ENCODE data around the gene TAF4.
"Not testable (repeated sequence)": the region's sequence is repeated elsewhere in the genome, so short reads cannot be mapped to it uniquely, and the experiment has no call there.

TAF4 gene

DNA sequence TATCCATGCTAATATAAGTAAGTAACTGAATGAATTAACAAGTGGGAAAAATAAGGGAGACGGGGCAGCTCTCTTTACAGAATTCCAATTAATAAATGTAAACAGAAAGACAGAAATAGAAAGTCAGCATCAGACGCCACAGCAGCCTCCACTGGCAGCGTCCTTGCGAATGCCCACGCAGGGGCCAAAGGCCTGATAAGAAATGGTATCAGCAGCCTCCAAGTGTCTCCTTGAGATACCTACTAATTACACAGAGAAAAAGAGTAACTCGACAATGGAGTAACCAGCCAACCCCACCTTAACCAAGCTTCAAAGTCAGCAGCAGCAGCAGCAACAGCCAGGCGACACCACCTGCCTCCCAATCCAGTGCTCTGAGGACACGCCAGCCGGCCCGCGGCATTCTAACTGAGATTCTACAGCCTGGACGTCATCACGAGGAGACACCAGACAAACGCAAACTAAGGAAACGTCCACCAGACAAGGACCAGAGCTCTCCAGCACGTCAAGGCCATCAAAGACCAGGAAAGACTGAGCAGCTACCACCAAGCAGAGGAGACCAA lies 78.8 kb downstream of the TAF4 start:
- Histone ChIP-seq H3K27ac (ENCODE audit: low read length) (no peak overlapping the region), H3K9me3 (ENCODE audit: insufficient read depth, low read depth, low read length) (peaks cover 2% of the 10 kb centered on the region; the same call in 1 of the 2 replicates), H3K4me3 (ENCODE audit: low read length) (no peak overlapping the region), H3K9ac (ENCODE audit: low read depth, low read length) (no peak overlapping the region), H3K27me3 (ENCODE audit: insufficient read depth, low read length) (no peaks in the 10 kb centered on the region), H3K4me1 (ENCODE audit: insufficient read depth, low read length) (no peaks in the 10 kb centered on the region), H3K36me3 (ENCODE audit: insufficient read depth, low read depth, low read length) (peaks cover 49% of the 10 kb centered on the region)

DNA sequence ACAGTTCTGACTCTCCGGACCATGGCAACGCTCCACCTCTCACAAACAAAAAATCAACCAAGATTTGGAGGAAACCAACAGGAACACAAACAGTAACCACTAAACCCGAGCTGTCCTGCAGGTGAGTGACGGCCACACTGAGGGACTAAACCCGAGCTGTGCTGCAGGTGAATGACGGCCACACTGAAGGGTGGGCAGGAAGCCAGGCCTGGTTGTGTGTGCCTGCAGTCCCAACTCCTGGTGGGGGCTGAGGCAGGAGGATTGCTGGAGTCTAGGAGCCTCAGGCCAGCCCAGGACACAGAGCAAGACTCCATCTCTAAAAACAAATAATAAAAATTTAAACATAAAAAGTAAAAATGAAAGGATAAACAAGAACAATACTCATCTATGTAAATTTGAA lies 80.6 kb downstream of the TAF4 start:
- Histone ChIP-seq H3K4me1 (ENCODE audit: insufficient read depth, low read length) (no peaks in the 10 kb centered on the region), H3K9me3 (ENCODE audit: insufficient read depth, low read depth, low read length) (no peaks in the 10 kb centered on the region), H3K27me3 (ENCODE audit: insufficient read depth, low read length) (no peaks in the 10 kb centered on the region), H3K36me3 (ENCODE audit: insufficient read depth, low read depth, low read length) (peaks cover 41% of the 10 kb centered on the region), H3K9ac (ENCODE audit: low read depth, low read length) (no peak overlapping the region), H3K27ac (ENCODE audit: low read length) (no peak overlapping the region), H3K4me3 (ENCODE audit: low read length) (no peak overlapping the region)

DNA sequence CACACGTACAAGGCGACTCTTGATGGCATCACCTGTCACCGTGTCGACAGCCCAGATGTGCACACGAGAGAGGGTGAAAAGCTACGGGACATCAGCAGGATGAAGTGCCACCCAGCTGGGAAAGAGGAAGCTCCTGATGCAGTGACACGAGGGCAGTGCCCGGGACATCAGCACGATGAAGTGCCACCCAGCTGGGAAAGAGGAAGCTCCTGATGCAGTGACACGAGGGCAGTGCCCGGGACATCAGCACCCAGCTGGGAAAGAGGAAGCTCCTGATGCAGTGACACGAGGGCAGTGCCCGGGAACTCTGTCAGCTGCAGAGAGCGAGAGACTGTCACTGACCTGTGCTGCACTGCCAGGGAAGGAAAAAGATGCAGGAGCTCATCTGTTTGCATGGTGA lies 81.2 kb downstream of the TAF4 start:
- peaks cover 36% of the 10 kb centered on the region; the same call in 1 of the 2 replicates for H3K36me3 ChIP-seq (ENCODE audit: insufficient read depth, low read depth, low read length)
- not testable (repeated sequence) for H3K4me3 ChIP-seq (ENCODE audit: low read length); H3K9me3 ChIP-seq (ENCODE audit: insufficient read depth, low read depth, low read length); H3K4me1 ChIP-seq (ENCODE audit: insufficient read depth, low read length); H3K27me3 ChIP-seq (ENCODE audit: insufficient read depth, low read length); H3K9ac ChIP-seq (ENCODE audit: low read depth, low read length); H3K27ac ChIP-seq (ENCODE audit: low read length)

DNA sequence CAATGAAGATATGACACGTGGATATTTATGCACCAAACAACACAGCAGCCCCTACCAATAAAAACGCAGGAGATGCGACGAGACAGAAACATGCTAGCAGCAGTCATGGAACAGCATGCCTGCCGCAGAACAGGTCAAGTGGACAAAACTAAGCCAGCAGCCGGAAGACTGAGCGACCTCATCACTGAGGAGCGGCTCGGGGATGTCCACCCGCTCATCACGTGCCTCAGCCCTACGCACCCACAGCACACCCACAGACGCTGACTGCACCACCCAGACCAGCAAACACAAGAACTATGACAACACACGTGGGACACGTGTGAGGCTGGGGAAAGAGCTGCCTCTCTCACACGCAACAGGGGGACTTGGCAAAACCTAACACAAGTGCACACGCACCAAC lies 81.7 kb downstream of the TAF4 start:
- Histone ChIP-seq H3K9ac (ENCODE audit: low read depth, low read length) (no peak overlapping the region), H3K4me3 (ENCODE audit: low read length) (no peak overlapping the region), H3K36me3 (ENCODE audit: insufficient read depth, low read depth, low read length) (peaks cover 36% of the 10 kb centered on the region; the same call in 1 of the 2 replicates), H3K9me3 (ENCODE audit: insufficient read depth, low read depth, low read length) (no peaks in the 10 kb centered on the region), H3K27ac (ENCODE audit: low read length) (no peak overlapping the region), H3K4me1 (ENCODE audit: insufficient read depth, low read length) (no peaks in the 10 kb centered on the region), H3K27me3 (ENCODE audit: insufficient read depth, low read length) (no peaks in the 10 kb centered on the region)

DNA sequence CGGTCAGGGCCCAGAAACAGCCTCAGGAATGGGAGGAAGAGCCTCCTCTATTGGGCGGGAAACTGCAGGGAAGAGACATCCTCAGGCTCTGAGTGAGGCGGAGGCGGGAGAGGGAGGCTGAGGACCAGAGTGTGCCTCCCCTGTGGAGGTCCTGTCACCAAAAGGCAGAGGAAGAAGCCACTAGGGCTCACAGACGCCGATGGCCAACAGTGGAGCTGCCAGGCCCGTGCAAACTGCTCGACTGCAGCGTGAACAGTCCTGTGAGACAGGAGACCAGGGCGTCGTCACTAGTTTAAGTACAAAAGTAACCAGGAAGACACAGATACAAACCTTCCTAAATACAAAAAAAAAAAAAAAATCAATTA lies 82.7 kb downstream of the TAF4 start:
- Histone ChIP-seq H3K36me3 (ENCODE audit: insufficient read depth, low read depth, low read length) (peaks cover 34% of the 10 kb centered on the region; the same call in 1 of the 2 replicates), H3K27ac (ENCODE audit: low read length) (no peak overlapping the region), H3K4me3 (ENCODE audit: low read length) (no peak overlapping the region), H3K27me3 (ENCODE audit: insufficient read depth, low read length) (no peaks in the 10 kb centered on the region), H3K9me3 (ENCODE audit: insufficient read depth, low read depth, low read length) (no peaks in the 10 kb centered on the region), H3K4me1 (ENCODE audit: insufficient read depth, low read length) (no peaks in the 10 kb centered on the region), H3K9ac (ENCODE audit: low read depth, low read length) (no peak overlapping the region)

DNA sequence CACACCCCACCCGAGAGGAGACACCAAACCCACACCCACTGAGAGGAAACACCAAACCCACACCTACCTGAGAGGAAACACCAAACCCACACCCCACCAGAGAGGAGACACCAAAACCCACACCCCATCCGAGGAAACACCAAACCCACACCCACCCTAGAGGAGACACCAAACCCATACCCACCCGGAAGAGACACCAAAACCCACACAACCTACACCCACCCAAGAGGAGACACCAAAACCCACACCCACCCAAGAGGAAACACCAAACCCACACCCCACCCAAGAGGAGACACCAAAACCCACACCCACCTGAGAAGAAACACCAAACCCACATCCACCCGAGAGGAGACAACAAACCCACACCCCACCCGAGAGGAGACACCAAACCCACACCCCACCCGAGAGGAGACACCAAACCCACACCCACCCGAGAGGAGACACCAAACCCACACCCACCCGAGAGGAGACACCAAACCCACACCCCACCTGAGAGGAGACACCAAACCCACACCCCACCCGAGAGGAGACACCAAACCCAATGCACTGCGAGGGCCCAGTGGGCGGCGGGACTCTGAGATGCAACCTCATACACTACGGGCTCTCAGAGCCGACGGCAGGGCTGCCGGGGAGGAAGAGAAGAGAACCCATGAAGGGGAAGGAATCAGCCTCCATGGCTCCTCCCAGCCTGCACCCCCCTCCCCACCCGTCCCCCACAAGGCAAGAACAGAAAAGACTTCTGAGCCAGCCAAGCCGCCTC lies 83.3 kb downstream of the TAF4 start:
- no peak overlapping the region for H3K9ac ChIP-seq (ENCODE audit: low read depth, low read length)
- H3K4me3 ChIP-seq (ENCODE audit: low read length): no peak overlapping the region
- no peaks in the 10 kb centered on the region for H3K9me3 ChIP-seq (ENCODE audit: insufficient read depth, low read depth, low read length)
- H3K27me3 ChIP-seq (ENCODE audit: insufficient read depth, low read length): no peaks in the 10 kb centered on the region
- H3K27ac ChIP-seq (ENCODE audit: low read length): no peak overlapping the region
- peaks cover 29% of the 10 kb centered on the region; the same call in 1 of the 2 replicates for H3K36me3 ChIP-seq (ENCODE audit: insufficient read depth, low read depth, low read length)
- H3K4me1 ChIP-seq (ENCODE audit: insufficient read depth, low read length): no peaks in the 10 kb centered on the region

DNA sequence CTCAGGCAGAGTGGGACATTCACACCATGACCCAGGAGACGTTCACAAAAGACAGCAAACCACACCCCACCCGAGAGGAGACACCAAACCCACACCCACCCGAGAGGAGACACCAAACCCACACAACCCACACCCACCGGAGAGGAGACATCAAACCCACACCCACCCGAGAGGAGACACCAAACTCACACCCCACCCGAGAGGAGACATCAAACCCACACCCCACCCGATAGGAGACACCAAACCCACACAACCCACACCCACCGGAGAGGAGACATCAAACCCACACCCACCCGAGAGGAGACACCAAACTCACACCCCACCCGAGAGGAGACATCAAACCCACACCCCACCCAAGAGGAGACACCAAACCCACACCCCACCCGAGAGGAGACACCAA lies 84.0 kb downstream of the TAF4 start:
- H3K9me3 ChIP-seq (ENCODE audit: insufficient read depth, low read depth, low read length); H3K4me1 ChIP-seq (ENCODE audit: insufficient read depth, low read length); H3K27ac ChIP-seq (ENCODE audit: low read length); H3K9ac ChIP-seq (ENCODE audit: low read depth, low read length); H3K27me3 ChIP-seq (ENCODE audit: insufficient read depth, low read length); H3K4me3 ChIP-seq (ENCODE audit: low read length): not testable (repeated sequence)
- peaks cover 22% of the 10 kb centered on the region; the same call in 1 of the 2 replicates for H3K36me3 ChIP-seq (ENCODE audit: insufficient read depth, low read depth, low read length)

DNA sequence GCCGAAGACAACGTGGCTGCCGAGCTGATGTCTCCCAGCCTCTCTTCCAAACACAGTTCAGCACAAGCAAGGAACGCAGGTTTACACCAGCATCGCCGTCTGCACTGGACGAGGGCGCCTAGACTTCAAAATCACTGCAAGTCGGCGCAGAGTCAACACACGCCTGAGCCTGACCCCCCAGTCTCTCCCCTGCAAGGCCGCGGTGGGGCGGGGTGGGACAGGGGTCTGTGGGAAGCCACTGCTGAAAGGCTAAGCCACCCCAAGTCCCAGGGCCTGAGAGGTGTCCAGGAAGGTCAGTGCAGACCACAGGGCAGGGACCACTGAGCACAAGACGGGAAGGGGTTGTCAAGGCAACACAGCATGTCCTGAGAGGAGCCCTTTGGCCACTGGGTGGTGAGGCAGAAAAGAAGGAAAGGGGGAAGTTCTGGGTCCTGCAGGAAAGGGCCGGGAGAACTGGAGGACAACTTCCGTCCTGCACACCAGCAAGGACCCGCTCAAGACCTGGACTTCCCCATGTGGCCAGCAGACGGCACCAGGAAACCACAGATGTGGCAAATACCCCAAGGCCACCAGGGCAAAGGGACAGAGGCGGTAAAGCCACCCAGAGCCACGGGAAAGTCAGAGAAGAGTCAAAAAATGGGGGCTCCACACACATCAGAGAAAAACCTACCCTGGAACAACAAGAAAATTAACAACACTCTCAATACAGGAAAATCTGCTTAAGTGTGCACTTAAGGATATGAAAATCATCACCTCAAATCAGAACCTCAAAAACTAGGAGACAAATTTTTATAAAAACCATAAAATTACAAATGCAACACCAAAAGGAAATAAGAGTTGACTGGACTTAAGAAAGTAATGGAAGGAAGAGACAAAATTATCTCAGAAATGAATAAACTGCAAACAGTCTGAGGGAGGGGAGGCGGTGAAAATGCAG lies 84.8 kb downstream of the TAF4 start:
- Histone ChIP-seq H3K27me3 (ENCODE audit: insufficient read depth, low read length) (no peaks in the 10 kb centered on the region), H3K4me1 (ENCODE audit: insufficient read depth, low read length) (no peaks in the 10 kb centered on the region), H3K4me3 (ENCODE audit: low read length) (no peak overlapping the region), H3K9me3 (ENCODE audit: insufficient read depth, low read depth, low read length) (no peaks in the 10 kb centered on the region), H3K36me3 (ENCODE audit: insufficient read depth, low read depth, low read length) (peaks cover 18% of the 10 kb centered on the region; the same call in 1 of the 2 replicates), H3K27ac (ENCODE audit: low read length) (no peak overlapping the region), H3K9ac (ENCODE audit: low read depth, low read length) (no peak overlapping the region)

DNA sequence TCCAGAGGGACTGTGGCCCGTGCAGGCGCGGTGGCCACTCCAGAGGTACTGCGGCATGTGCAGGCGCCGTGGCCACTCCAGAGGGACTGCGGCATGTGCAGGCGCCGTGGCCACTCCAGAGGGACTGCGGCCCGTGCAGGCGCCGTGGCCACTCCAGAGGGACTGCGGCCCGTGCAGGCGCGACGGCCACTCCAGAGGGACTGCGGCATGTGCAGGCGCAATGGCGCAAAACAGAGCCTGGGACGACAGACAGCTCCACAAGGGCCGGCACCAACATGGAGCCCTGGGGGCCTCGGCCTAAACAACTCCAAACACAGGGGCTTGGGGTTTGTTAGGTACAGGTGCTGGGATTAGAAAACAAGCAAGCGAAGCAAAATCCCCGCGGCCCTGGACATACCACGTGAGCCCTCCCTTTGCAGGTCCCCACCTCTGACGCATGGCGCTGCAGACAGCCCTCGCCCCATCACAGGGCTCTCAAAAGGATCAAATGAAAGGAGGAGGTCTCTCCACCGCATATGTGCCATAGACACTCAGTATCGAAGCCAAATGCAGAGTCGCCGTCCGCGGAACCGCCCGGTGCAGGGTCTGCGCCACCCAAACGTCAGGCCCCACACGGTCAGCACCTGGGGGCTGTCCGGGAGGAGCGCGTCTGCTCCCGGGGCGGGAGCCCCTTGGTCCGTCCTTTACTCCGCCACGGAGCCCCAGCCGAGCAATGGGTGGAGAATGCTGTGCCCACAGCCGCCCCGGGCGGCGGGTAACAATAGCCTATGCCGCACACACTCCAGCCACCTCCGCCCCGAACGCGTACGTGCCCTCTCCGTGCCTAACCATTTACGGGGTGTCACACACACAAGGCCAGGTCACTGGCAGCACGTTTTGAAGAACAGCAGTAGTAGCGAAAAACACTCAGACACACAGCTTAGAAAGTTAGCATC lies 85.7 kb downstream of the TAF4 start:
- Histone ChIP-seq H3K27me3 (ENCODE audit: insufficient read depth, low read length) (no peaks in the 10 kb centered on the region), H3K9ac (ENCODE audit: low read depth, low read length) (no peak overlapping the region), H3K27ac (ENCODE audit: low read length) (no peak overlapping the region), H3K9me3 (ENCODE audit: insufficient read depth, low read depth, low read length) (no peaks in the 10 kb centered on the region), H3K36me3 (ENCODE audit: insufficient read depth, low read depth, low read length) (peaks cover 22% of the 10 kb centered on the region; the same call in 1 of the 2 replicates), H3K4me3 (ENCODE audit: low read length) (no peak overlapping the region), H3K4me1 (ENCODE audit: insufficient read depth, low read length) (no peaks in the 10 kb centered on the region)

DNA sequence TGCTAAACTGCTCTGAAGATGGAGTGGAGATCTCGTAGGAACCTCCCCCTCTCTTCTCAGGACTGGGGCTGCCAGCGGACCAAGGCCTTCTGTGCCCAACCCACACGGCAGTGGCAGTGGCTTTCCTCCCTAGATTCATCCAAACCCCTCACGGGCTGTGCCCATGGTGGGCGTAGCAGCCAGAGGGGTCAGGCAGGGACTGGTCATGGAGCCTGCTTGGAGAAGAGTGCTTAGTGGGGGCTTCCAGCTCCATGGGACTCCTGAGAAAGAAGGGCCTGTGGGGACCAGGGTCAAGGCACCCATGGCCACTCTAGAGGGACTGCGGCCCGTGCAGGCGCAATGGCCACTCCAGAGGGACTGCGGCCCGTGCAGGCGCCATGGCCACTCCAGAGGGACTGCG lies 86.6 kb downstream of the TAF4 start:
- Histone ChIP-seq H3K36me3 (ENCODE audit: insufficient read depth, low read depth, low read length) (peaks cover 23% of the 10 kb centered on the region), H3K27ac (ENCODE audit: low read length) (no peak overlapping the region), H3K27me3 (ENCODE audit: insufficient read depth, low read length) (no peaks in the 10 kb centered on the region), H3K9ac (ENCODE audit: low read depth, low read length) (no peak overlapping the region), H3K9me3 (ENCODE audit: insufficient read depth, low read depth, low read length) (no peaks in the 10 kb centered on the region), H3K4me1 (ENCODE audit: insufficient read depth, low read length) (no peaks in the 10 kb centered on the region), H3K4me3 (ENCODE audit: low read length) (no peak overlapping the region)

DNA sequence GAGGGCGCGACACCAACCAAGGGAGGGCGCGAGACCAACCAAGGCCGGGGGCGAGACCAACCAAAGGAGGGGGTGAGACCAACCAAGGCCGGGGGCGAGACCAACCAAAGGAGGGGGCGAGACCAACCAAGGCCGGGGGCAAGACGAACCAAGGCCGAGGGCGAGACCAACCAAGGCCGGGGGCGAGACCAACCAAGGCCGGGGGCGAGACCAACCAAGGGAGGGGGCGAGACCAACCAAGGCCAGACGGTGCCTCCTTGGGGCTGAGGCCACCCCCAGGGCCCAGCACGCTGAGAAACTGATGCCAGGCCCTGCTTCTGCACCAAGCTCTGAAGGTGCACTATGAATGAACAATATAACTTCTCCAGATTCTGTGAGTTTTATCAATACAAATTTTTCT lies 87.2 kb downstream of the TAF4 start:
- H3K4me1 ChIP-seq (ENCODE audit: insufficient read depth, low read length): no peaks in the 10 kb centered on the region

More for the DNA sequence above, 87.2 kb downstream of the TAF4 start:
- no peaks in the 10 kb centered on the region for H3K27me3 ChIP-seq (ENCODE audit: insufficient read depth, low read length)
- H3K36me3 ChIP-seq (ENCODE audit: insufficient read depth, low read depth, low read length): peaks cover 24% of the 10 kb centered on the region
- H3K4me3 ChIP-seq (ENCODE audit: low read length): no peak overlapping the region
- H3K9ac ChIP-seq (ENCODE audit: low read depth, low read length): no peak overlapping the region
- no peak overlapping the region for H3K27ac ChIP-seq (ENCODE audit: low read length)
- no peaks in the 10 kb centered on the region for H3K9me3 ChIP-seq (ENCODE audit: insufficient read depth, low read depth, low read length)

Measured in iPS-20b (cell line).